Ectodermal cell (in vitro differentiated cells): ENCODE data around the gene VAV3.

Experiments
- H3K27ac ChIP-seq: 2 replicates; pipeline ENCODE4 v1.7.0; 2013; ENCODE audit warnings: mild to moderate bottlenecking, low read depth, low read length; ENCODE audit not compliant: insufficient read depth, poor library complexity, severe bottlenecking
- H3K27me3 ChIP-seq: 2 replicates; pipeline ENCODE4 v1.7.0; 2013; ENCODE audit warnings: mild to moderate bottlenecking, low read length; ENCODE audit not compliant: insufficient read depth, control insufficient read depth, poor library complexity, severe bottlenecking
- H3K36me3 ChIP-seq: one replicate; pipeline ENCODE4 v1.7.0; 2013; ENCODE audit warnings: low read length; ENCODE audit not compliant: control insufficient read depth, insufficient read depth
- H3K4me1 ChIP-seq: one replicate; pipeline ENCODE4 v1.7.0; 2013; ENCODE audit warnings: low read length; ENCODE audit not compliant: control insufficient read depth, insufficient read depth
- H3K4me3 ChIP-seq: 2 replicates; pipeline ENCODE4 v1.7.0; 2013; ENCODE audit warnings: low read depth, low read length, control low read depth; ENCODE audit not compliant: insufficient read depth
- H3K9me3 ChIP-seq: 2 replicates; pipeline ENCODE4 v1.7.0; 2013; ENCODE audit warnings: mild to moderate bottlenecking, low read length, moderate library complexity; ENCODE audit not compliant: control insufficient read depth
- WGBS, 2 experiments: methylation state at CpG; one replicate each; pipeline ENCODE4 v1.1.7; 2013; ENCODE audit warnings: missing lambda C conversion rate in 2 of 2; 5-methylcytosine and 5-hydroxymethylcytosine counted together

VAV3 gene

DNA sequence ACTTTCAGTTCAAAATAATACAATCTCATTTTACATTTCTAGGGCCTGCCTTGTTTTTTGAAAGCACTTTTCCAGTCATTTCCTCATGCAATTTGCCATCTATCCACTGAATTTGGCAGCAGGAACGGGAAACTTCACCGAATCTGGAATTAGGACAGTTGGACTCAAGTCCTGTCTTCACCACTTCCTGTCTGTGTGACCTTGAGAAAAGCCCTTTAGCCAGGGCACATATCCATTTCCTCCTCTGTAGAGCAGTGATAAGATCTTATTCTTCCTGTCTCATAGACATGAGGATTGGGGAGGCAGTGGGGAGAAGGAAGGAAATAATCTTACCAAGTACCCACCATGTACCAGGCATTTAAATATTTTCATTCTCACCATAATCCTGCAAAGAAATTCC lies 12.0 kb downstream of the VAV3 start:
- Histone ChIP-seq H3K36me3 (no peaks in the 10 kb centered on the region), H3K4me1 (no peaks in the 10 kb centered on the region), H3K4me3 (no peak overlapping the region), H3K9me3 (no peaks in the 10 kb centered on the region), H3K27me3 (no peaks in the 10 kb centered on the region), H3K27ac (no peak overlapping the region)
- WGBS, 2 experiments = 94 to 95% methylated on average over 2 of the region's 2 CpGs

DNA sequence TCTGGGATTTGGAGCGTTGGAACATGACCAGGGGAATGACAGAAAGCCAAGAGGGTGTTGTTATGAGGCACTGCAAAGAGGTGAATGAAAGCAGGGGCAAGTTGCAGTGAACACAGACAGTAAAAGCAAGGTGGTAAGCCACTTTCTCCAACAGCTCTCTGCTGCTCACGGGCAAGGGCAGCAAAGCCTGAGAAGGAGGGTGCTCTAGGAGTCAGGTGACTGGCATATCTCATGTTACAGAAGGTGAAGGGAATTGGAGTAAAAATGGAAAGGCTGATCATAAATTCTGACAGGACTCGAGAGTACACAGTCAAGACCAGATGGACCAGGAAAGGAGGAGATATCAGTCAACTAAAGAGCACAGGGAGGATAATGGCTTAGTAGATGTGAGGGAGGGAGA lies 14.5 kb downstream of the VAV3 start:
- Histone ChIP-seq H3K27me3 (no peaks in the 10 kb centered on the region), H3K4me3 (no peak overlapping the region), H3K4me1 (no peaks in the 10 kb centered on the region), H3K27ac (no peak overlapping the region), H3K9me3 (no peaks in the 10 kb centered on the region), H3K36me3 (no peaks in the 10 kb centered on the region)
- 88 to 89% methylated on average over 3 of the region's 3 CpGs for WGBS, 2 experiments

DNA sequence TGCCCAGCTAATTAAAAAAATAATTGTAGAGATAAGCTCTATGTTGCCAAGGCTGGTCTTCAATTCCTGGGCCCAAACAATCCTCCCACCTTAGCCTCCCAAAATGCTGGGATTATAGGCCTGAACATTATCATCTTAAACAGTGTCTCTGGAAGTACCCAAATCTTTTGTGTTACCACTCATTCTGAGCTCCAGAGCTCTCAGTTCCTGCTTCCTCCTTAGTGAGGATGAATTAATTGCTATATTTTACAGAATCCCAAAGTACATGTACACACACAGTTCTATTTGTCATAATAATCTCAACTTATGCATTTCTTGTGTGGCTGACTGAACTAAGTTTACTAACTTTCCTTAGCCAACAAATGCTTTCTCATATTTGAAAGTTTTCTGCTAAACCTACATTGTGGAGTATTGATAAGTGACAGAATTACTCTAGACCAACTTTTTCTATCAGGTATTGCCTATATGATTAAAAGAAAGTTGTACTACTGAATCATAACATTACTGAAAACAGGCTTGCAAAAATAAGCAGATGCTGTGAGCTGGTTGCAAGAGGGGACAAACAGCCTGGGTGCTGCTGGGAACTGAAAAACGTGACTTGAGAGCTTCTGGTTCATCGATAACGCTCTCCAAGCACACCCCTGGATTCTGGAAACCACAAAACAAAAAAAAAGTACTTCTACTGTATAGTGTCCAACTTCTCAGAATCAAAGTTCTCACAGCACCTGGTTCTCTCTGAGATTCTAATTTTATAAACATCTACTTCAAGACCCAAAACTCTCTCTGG lies 15.3 kb downstream of the VAV3 start:
- no peak overlapping the region for H3K27ac ChIP-seq
- H3K4me1 ChIP-seq = no peaks in the 10 kb centered on the region
- no peak overlapping the region for H3K4me3 ChIP-seq
- H3K27me3 ChIP-seq = no peaks in the 10 kb centered on the region
- H3K9me3 ChIP-seq = no peaks in the 10 kb centered on the region
- 59 to 64% methylated on average over 3 of the region's 3 CpGs for WGBS, 2 experiments
- no peaks in the 10 kb centered on the region for H3K36me3 ChIP-seq

DNA sequence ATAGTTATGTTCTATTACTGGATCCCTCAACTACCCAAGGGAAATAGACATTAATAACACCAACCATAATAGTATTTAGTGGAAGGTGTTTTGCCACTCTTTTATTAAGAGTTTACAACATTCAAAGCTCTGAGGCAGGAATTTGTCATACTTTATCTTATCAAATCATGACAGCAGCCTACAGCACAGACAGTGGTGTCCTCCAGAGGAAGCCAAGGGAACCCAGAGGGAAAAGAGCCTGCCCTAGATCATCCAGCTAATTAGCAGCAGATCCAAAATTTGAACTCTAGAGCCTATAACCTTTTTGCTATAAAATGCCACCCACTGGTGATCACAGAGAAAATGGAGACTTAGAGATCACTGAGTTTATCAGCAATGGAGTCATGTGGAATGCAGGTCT lies 18.2 kb downstream of the VAV3 start:
- H3K36me3 ChIP-seq = no peaks in the 10 kb centered on the region
- H3K4me1 ChIP-seq = no peaks in the 10 kb centered on the region
- H3K27ac ChIP-seq = no peak overlapping the region

DNA sequence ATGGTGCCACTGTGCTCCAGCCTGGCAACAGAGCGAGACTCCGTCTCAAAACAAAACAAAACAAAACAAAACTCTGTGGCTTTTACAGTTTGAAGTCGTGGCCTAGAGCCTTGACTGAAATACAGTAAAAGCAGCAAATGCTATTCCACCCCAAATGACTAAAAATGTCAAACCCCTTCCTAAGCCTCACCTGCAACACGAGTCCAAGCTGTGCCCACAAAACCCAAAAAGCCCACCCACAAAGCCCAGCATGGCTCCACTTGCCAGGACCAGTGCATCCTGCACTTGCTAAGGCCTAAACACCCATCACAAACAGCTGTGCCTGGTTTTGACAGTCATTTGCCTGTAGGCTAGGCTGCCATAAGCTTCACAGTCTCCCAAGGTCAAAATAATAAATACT lies 21.3 kb downstream of the VAV3 start:
- H3K27ac ChIP-seq = no peak overlapping the region
- H3K36me3 ChIP-seq = no peaks in the 10 kb centered on the region
- H3K4me1 ChIP-seq = no peaks in the 10 kb centered on the region
- no peaks in the 10 kb centered on the region for H3K27me3 ChIP-seq
- no peaks in the 10 kb centered on the region for H3K9me3 ChIP-seq
- no peak overlapping the region for H3K4me3 ChIP-seq
- WGBS, 2 experiments = 83 to 85% methylated on average over 4 of the region's 4 CpGs

More for the DNA sequence above, 18.2 kb downstream of the VAV3 start:
- no peaks in the 10 kb centered on the region for H3K27me3 ChIP-seq
- H3K4me3 ChIP-seq = no peak overlapping the region
- H3K9me3 ChIP-seq = no peaks in the 10 kb centered on the region

DNA sequence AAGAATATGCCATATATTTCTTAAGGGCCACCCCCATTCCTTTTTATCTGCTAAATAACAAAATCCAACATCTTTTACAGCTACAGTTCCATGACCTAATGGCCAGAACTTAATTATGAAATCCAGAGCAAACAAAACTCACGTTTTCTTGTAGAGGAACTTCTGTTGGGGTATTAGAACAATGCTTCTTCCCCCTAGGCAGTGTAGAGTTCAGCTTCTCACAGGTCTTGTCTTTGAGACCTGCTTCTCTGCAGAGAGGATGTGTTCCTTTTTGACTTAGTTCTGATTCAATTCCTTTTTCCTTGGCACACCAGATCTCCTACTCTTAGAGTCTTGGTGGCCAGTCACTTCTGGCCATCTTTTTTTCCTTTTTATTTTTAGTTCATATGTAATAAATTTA lies 22.2 kb downstream of the VAV3 start:
- 93 to 100% methylated on average over 1 of the region's 1 CpG for WGBS, 2 experiments
- Histone ChIP-seq H3K4me1 (no peaks in the 10 kb centered on the region), H3K9me3 (no peaks in the 10 kb centered on the region), H3K36me3 (no peaks in the 10 kb centered on the region), H3K27ac (no peak overlapping the region), H3K4me3 (no peak overlapping the region), H3K27me3 (no peaks in the 10 kb centered on the region)

DNA sequence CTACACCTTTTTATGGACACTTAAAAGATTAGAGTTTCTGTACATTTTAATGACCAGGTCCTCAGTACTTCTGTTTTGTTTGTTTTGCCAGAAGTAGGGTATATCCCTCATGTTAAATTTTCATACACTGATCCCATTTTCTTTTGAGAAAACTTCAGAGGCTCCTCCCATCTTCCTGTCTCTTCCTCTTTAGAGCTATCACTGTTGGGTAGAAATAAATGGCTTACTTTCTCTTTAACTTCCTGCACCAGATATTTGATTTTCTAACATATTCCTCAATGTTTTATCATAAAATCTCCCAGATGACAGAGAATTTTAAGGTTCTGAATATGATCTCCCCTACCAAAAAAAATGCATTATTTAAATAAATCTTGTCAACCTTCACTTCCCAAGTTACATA lies 23.4 kb downstream of the VAV3 start:
- Histone ChIP-seq H3K27me3 (no peaks in the 10 kb centered on the region), H3K4me3 (no peak overlapping the region), H3K36me3 (no peaks in the 10 kb centered on the region), H3K27ac (no peak overlapping the region), H3K4me1 (peaks cover 5% of the 10 kb centered on the region), H3K9me3 (no peaks in the 10 kb centered on the region)

DNA sequence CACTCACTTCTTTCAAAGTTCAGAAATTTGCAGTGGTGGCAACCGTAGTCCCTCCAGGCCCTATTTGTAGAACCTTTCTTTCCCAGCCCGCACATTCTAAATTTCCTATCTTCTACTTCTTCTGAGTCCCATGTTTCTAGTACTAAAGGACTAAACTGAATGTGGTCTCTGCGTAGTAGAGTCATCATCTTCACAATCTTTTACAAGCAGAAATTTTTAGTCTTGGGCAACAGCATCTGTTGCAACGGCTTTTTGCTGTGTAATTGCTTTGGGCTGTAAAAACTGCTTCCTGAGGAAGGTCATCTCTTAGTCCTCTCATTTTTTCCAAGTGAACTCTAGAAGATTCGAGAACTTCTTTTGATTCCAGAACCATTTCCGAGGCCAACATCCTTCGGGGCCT lies 23.9 kb downstream of the VAV3 start:
- H3K36me3 ChIP-seq = no peaks in the 10 kb centered on the region
- 92 to 94% methylated on average over 7 of the region's 7 CpGs for WGBS, 2 experiments
- no peaks in the 10 kb centered on the region for H3K27me3 ChIP-seq
- no peak overlapping the region for H3K27ac ChIP-seq
- H3K4me1 ChIP-seq = peaks cover 8% of the 10 kb centered on the region
- H3K4me3 ChIP-seq = no peak overlapping the region
- no peaks in the 10 kb centered on the region for H3K9me3 ChIP-seq

DNA sequence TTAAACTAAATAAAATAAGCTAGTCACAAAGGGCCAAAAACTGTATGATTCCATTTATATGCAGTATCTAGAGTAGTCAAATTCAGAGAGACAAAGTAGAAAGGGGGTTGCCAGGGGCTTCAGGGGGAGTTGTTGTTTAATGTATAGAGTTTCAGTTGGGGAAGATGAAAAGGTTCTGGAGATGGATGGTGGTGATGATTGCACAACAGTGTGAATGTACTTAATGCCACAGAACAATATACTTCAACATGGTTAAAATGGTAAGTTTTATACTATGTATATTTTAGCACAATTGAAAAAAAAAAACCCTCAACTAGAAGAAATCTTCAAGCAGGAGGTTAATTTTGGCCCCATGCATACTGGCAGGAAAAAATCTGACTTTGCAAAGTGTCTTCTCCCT lies 24.3 kb downstream of the VAV3 start:
- no peaks in the 10 kb centered on the region for H3K9me3 ChIP-seq
- no peak overlapping the region for H3K27ac ChIP-seq
- no peak overlapping the region for H3K4me3 ChIP-seq
- peaks cover 8% of the 10 kb centered on the region for H3K4me1 ChIP-seq
- no peaks in the 10 kb centered on the region for H3K27me3 ChIP-seq
- H3K36me3 ChIP-seq = no peaks in the 10 kb centered on the region

DNA sequence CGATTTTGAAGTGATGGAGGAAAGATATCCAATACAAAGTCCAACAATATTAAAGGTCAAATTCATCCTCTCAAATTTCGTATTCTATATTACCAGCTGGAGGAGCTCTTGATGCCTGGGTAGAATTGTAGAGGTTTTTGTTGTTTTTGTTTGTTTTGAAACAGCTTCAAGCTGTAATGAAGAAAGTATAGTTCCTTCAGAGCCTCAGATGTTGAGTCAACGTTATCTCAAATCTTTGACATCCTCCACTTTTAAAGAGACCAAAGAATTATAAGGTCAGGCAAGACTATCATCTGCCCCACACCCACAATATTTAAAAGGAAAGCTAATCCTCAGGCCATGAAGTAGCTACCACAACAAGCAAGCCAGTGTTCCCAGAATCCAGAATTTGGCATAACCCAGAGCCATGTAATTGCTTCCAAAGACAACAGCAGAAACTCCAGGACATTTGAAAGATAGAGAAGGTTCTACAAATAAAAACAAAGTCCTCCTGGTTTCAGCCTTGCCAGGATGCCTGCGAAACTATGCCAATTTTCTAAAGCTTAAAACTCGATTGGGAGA lies 24.9 kb downstream of the VAV3 start:
- H3K4me3 ChIP-seq = no peak overlapping the region
- H3K27me3 ChIP-seq = no peaks in the 10 kb centered on the region
- H3K27ac ChIP-seq = no peak overlapping the region
- H3K4me1 ChIP-seq = peaks cover 8% of the 10 kb centered on the region
- H3K36me3 ChIP-seq = no peaks in the 10 kb centered on the region
- no peaks in the 10 kb centered on the region for H3K9me3 ChIP-seq
- WGBS, 2 experiments = 88 to 96% methylated on average over 3 to 5 of the region's 5 CpGs
